CD4-positive, alpha-beta T cell (primary cell): ENCODE data around the gene HAGH. TPM values are rescaled to one million over a fixed set of nuclear protein-coding genes. Genes with fewer than 3 reads are reported as not detected.
A peak's percentile ranks its signal among the peaks of the same experiment; 100 is the strongest.

Experiments
- ATAC-seq: fragments of 200-7000 bp; cut with Tn5 transposase; one replicate; pipeline ENCODE4 v1.10.0; 2022; ENCODE audit warnings: mild to moderate bottlenecking; ENCODE audit not compliant: poor library complexity
- CTCF ChIA-PET: fragments of 350-600 bp; sonication (Branson Sonifier 250); formaldehyde crosslinking; loops from one replicate; lab custom pipeline; 2021; ENCODE audit warnings: antibody characterized with exemption, inconsistent platforms; lab: Charles Lee
- POLR2A ChIA-PET: fragments of 350-600 bp; sonication (Branson Sonifier 250); formaldehyde crosslinking; loops from one replicate; lab custom pipeline; 2021; ENCODE audit warnings: antibody characterized with exemption, inconsistent platforms; lab: Charles Lee
- DNase-seq, 14 experiments: peaks; one replicate each; pipeline ENCODE4 v3.0.0-alpha.2; 2013 to 2020; ENCODE audit warnings: mixed read lengths in 2 of 14
- H3K27ac ChIP-seq, 2 donors: one replicate each; pipeline versions ENCODE4 v1.5.1 to v1.7.0; 2013; ENCODE audit warnings: low read length in 2 of 2, low read depth in 1 of 2, mild to moderate bottlenecking in 1 of 2
- H3K27me3 ChIP-seq, 2 experiments: 1 replicate in 1 of 2; 2 replicates in 1 of 2; pipeline versions ENCODE4 v1.6.1 to v1.7.0; 2013; ENCODE audit warnings: low read length in 2 of 2, control low read depth in 1 of 2, mild to moderate bottlenecking in 1 of 2, moderate library complexity in 1 of 2; ENCODE audit not compliant: insufficient read depth in 2 of 2, control insufficient read depth in 1 of 2
- H3K36me3 ChIP-seq: one replicate; pipeline ENCODE4 v1.6.1; 2013; ENCODE audit warnings: low read length, control low read depth; ENCODE audit not compliant: insufficient read depth
- H3K4me1 ChIP-seq: one replicate; pipeline ENCODE4 v1.6.1; 2013; ENCODE audit warnings: low read length, control low read depth; ENCODE audit not compliant: insufficient read depth
- H3K4me3 ChIP-seq: one replicate; pipeline ENCODE4 v1.5.1; 2013; ENCODE audit warnings: mild to moderate bottlenecking, low read length, moderate library complexity
- H3K9me3 ChIP-seq, 2 experiments: 1 replicate in 1 of 2; 2 replicates in 1 of 2; pipeline versions ENCODE4 v1.6.1 to v1.7.0; 2013; ENCODE audit warnings: low read length in 2 of 2, mild to moderate bottlenecking in 2 of 2, control low read depth in 1 of 2, moderate library complexity in 1 of 2; ENCODE audit not compliant: control insufficient read depth in 1 of 2, insufficient read depth in 1 of 2
- H3K27ac Mint-ChIP-seq: one replicate; pipeline ENCODE4 v1.8.0; 2020; ENCODE audit warnings: mixed read lengths
- H3K27me3 Mint-ChIP-seq: one replicate; pipeline ENCODE4 v1.8.0; 2021; ENCODE audit warnings: mixed read lengths
- H3K36me3 Mint-ChIP-seq: one replicate; pipeline ENCODE4 v1.8.0; 2021; ENCODE audit warnings: low read depth, mixed read lengths
- H3K4me1 Mint-ChIP-seq: one replicate; pipeline ENCODE4 v1.8.0; 2021; ENCODE audit warnings: low read depth, mixed read lengths
- H3K4me3 Mint-ChIP-seq: one replicate; pipeline ENCODE4 v1.8.0; 2020; ENCODE audit warnings: mild to moderate bottlenecking, mixed read lengths
- H3K9me3 Mint-ChIP-seq: one replicate; pipeline ENCODE4 v1.8.0; 2020; ENCODE audit warnings: mixed read lengths
- intact Hi-C, 2 experiments: fragments of 100-400 bp; cut with DNase I in 1 of 2; cut with micrococcal nuclease in 1 of 2; formaldehyde crosslinking; loops; one replicate each; pipeline versions ENCODE4 v1.15.1 to v1.9.0; 2023 to 2025; cut with DNase I, micrococcal nuclease
- total RNA-seq, 174 experiments: library from RNA in 2 of 174; stranded (reverse) in 2 of 174; gene quantifications; one replicate each; pipeline ENCODE4 v1.2.3 and lab custom pipeline; 2021 to 2026
- TF ChIP-seq, protein P1 (sequence below): fragments of 200-600 bp; IDR thresholded peaks from one replicate; pipeline ENCODE4 v1.8.0; 2022; ENCODE audit warnings: antibody characterized with exemption, mild to moderate bottlenecking

Gene HAGH
- total RNA-seq, 2 experiments from 2014 or later: 20.9 to 22.7 TPM

GRCh38 chr16:1788095-1788707 lies 38.4 kb downstream of the HAGH start:
- peaks cover 11% of the 10 kb centered on the region for H3K36me3 Mint-ChIP-seq
- H3K27me3 Mint-ChIP-seq: no peaks in the 10 kb centered on the region
- Histone ChIP-seq H3K27ac (no peak overlapping the region), H3K9me3 (peaks cover 0 to 6% of the 10 kb centered on the region in 2 experiments), H3K27me3 (no peaks in the 10 kb centered on the region), H3K4me1 (peaks cover 33% of the 10 kb centered on the region), H3K36me3 (peaks cover 38% of the 10 kb centered on the region), H3K4me3 (no peak overlapping the region)
- intact Hi-C loops: loop anchor here in 1 of 2 experiments (10.0 kb wide), 2 partner anchors 483 to 1383 kb away; partner anchors contain the start of genes DECR2 and UBE2I
- ATAC-seq (no peak), DNase-seq (peak in 1 of 14 experiments; percentile 35)
- TF ChIP-seq, protein P1, sequence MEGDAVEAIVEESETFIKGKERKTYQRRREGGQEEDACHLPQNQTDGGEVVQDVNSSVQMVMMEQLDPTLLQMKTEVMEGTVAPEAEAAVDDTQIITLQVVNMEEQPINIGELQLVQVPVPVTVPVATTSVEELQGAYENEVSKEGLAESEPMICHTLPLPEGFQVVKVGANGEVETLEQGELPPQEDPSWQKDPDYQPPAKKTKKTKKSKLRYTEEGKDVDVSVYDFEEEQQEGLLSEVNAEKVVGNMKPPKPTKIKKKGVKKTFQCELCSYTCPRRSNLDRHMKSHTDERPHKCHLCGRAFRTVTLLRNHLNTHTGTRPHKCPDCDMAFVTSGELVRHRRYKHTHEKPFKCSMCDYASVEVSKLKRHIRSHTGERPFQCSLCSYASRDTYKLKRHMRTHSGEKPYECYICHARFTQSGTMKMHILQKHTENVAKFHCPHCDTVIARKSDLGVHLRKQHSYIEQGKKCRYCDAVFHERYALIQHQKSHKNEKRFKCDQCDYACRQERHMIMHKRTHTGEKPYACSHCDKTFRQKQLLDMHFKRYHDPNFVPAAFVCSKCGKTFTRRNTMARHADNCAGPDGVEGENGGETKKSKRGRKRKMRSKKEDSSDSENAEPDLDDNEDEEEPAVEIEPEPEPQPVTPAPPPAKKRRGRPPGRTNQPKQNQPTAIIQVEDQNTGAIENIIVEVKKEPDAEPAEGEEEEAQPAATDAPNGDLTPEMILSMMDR: no peak
- POLR2A ChIA-PET: no interaction called here
- peaks cover 9% of the 10 kb centered on the region for H3K4me1 Mint-ChIP-seq
- H3K27ac Mint-ChIP-seq: no peak overlapping the region
- H3K4me3 Mint-ChIP-seq: no peak overlapping the region
- CTCF ChIA-PET: no interaction called here
- no peaks in the 10 kb centered on the region for H3K9me3 Mint-ChIP-seq

DNA sequence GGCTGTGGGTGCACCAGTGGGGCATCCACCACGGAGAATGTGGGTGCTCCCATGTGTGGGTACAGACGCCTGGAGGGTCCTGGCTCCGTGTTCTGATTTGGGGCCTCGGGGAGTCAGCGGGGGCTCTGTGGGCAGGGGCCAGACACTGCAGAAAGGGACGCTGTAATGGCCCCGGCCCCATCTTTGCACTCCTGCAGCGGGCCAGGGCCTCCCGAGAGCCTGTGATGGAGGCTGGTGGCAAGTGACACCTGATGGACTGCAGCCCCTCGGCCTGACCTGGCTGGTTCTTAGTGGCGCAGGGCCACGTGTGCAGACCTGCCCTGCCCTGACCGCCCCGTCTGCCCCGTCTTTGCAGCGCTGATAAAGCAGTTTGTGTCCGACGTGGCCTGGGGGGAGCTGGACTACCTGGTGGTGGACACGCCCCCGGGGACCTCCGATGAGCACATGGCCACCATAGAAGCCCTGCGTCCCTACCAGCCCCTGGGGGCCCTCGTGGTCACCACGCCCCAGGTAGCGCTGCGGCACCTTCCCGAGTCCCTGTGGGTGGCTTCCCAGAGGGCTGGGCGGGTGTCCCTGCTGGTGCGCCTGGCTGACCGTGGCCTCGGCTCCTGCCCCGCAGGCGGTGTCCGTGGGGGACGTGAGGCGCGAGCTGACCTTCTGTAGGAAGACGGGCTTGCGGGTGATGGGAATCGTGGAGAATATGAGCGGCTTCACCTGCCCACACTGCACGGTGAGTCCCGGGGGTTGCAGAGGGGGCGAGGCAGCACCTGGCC lies 39.1 kb downstream of the HAGH start:
- H3K27ac Mint-ChIP-seq: no peak overlapping the region
- H3K36me3 ChIP-seq: peaks cover 38% of the 10 kb centered on the region

DNA sequence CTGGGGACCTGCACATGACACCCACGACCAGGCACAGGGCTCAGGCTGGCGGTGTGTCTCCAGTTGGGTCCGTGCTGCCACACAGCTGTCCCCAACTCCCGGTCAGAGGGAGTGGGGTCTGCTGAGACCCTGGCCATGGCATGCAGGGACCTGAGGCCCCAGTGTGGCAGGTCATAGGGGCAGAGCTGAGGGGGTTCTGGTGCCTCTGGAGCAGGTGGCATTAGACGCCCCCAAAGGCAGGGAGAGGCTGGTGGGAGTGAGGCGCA lies 39.6 kb downstream of the HAGH start:
- CTCF ChIA-PET: no interaction called here
- DNase-seq (peak in 1 of 14 experiments; percentile 3), ATAC-seq (no peak)
- TF ChIP-seq, protein P1: no peak
- Mint-ChIP-seq H3K4me3 (no peak overlapping the region), H3K36me3 (peaks cover 20% of the 10 kb centered on the region), H3K27me3 (no peaks in the 10 kb centered on the region), H3K4me1 (peaks cover 17% of the 10 kb centered on the region), H3K27ac (no peak overlapping the region), H3K9me3 (no peaks in the 10 kb centered on the region)
- intact Hi-C loops: loop anchor here in 1 of 2 experiments (10.0 kb wide), 2 partner anchors 482 to 1382 kb away; partner anchors contain the start of genes DECR2 and UBE2I
- Histone ChIP-seq H3K4me1 (peaks cover 35% of the 10 kb centered on the region), H3K4me3 (no peak overlapping the region), H3K27ac (no peak overlapping the region), H3K27me3 (no peaks in the 10 kb centered on the region), H3K9me3 (peaks cover 0 to 6% of the 10 kb centered on the region in 2 experiments), H3K36me3 (peaks cover 38% of the 10 kb centered on the region)
- POLR2A ChIA-PET: no interaction called here

More for the DNA sequence above, 39.1 kb downstream of the HAGH start:
- DNase-seq (no peak), ATAC-seq (no peak)
- H3K4me3 Mint-ChIP-seq: no peak overlapping the region
- no peak overlapping the region for H3K4me3 ChIP-seq
- peaks cover 17% of the 10 kb centered on the region for H3K36me3 Mint-ChIP-seq
- H3K4me1 Mint-ChIP-seq: peaks cover 14% of the 10 kb centered on the region
- TF ChIP-seq, protein P1: no peak
- CTCF ChIA-PET: no interaction called here
- POLR2A ChIA-PET: no interaction called here
- no peaks in the 10 kb centered on the region for H3K27me3 Mint-ChIP-seq
- H3K9me3 ChIP-seq: peaks cover 0 to 6% of the 10 kb centered on the region in 2 experiments
- no peaks in the 10 kb centered on the region for H3K9me3 Mint-ChIP-seq
- no peaks in the 10 kb centered on the region for H3K27me3 ChIP-seq
- H3K27ac ChIP-seq: no peak overlapping the region
- peaks cover 35% of the 10 kb centered on the region for H3K4me1 ChIP-seq
- intact Hi-C loops: loop anchor here in 1 of 2 experiments (10.0 kb wide), 2 partner anchors 483 to 1383 kb away; partner anchors contain the start of genes DECR2 and UBE2I
